Lung microvascular endothelial cell (primary cell): ENCODE results near the gene RGL4. TPM values are rescaled to one million over a fixed set of nuclear protein-coding genes. Genes with fewer than 3 reads are reported as not detected.

Source experiments
- DNase-seq, 2 donors: peaks; one replicate each; pipeline versions ENCODE4 v3.0.0 to v3.0.0-alpha.2; 2010; ENCODE audit warnings: low read depth in 2 of 2
- total RNA-seq: library from RNA; depleted of rRNA; stranded (reverse); fragments of >200 nt; gene quantifications from 2 replicates; pipeline ENCODE4 v1.2.1, GENCODE V29; 2014

Gene RGL4
- total RNA-seq, 1 donor from 2014 or later: not detected

- DNase-seq: no peak
Observed at GRCh38 chr22:23697031-23697970, 6.5 kb downstream of the RGL4 start.

- no peak for DNase-seq
Observed at GRCh38 chr22:23698094-23698493, 7.3 kb downstream of the RGL4 start.

GRCh38 chr22:23698673-23699235 is 7.9 kb downstream of the RGL4 start:
- DNase-seq: no peak

GRCh38 chr22:23700706-23701105 is 9.9 kb downstream of the RGL4 start:
- no peak for DNase-seq

- DNase-seq: no peak
Observed at GRCh38 chr22:23704062-23704461, 13.2 kb downstream of the RGL4 start.

- DNase-seq: no peak
Observed at GRCh38 chr22:23704829-23705228, 14.0 kb downstream of the RGL4 start.

GRCh38 chr22:23705358-23705757 is 14.5 kb downstream of the RGL4 start:
- DNase-seq: no peak

- no peak for DNase-seq
Observed at GRCh38 chr22:23708270-23708669, 17.5 kb downstream of the RGL4 start.

- no peak for DNase-seq
Observed at GRCh38 chr22:23709107-23709506, 18.3 kb downstream of the RGL4 start.

- DNase-seq: no peak
Observed at GRCh38 chr22:23712256-23712655, 21.4 kb downstream of the RGL4 start.

GRCh38 chr22:23713696-23714595 is 23.1 kb downstream of the RGL4 start:
- DNase-seq: no peak

- no peak for DNase-seq
Observed at GRCh38 chr22:23714596-23715578, 24.1 kb downstream of the RGL4 start.

GRCh38 chr22:23715806-23716375 is 25.1 kb downstream of the RGL4 start:
- DNase-seq: no peak

GRCh38 chr22:23716811-23717801 is 26.3 kb downstream of the RGL4 start:
- DNase-seq: peak; percentile 88 to 92

- DNase-seq: no peak
Observed at GRCh38 chr22:23718371-23719165, 27.8 kb downstream of the RGL4 start.

GRCh38 chr22:23720855-23721254 is 30.0 kb downstream of the RGL4 start:
- DNase-seq: no peak

- no peak for DNase-seq
Observed at GRCh38 chr22:23722160-23722559, 31.3 kb downstream of the RGL4 start.

GRCh38 chr22:23722724-23723123 is 31.9 kb downstream of the RGL4 start:
- no peak for DNase-seq
